ENCODE data around the gene ZMYM3.
"Not testable (repeated sequence)": the region's sequence is repeated elsewhere in the genome, so short reads cannot be mapped to it uniquely, and the experiment has no call there.

ZMYM3 gene

DNA sequence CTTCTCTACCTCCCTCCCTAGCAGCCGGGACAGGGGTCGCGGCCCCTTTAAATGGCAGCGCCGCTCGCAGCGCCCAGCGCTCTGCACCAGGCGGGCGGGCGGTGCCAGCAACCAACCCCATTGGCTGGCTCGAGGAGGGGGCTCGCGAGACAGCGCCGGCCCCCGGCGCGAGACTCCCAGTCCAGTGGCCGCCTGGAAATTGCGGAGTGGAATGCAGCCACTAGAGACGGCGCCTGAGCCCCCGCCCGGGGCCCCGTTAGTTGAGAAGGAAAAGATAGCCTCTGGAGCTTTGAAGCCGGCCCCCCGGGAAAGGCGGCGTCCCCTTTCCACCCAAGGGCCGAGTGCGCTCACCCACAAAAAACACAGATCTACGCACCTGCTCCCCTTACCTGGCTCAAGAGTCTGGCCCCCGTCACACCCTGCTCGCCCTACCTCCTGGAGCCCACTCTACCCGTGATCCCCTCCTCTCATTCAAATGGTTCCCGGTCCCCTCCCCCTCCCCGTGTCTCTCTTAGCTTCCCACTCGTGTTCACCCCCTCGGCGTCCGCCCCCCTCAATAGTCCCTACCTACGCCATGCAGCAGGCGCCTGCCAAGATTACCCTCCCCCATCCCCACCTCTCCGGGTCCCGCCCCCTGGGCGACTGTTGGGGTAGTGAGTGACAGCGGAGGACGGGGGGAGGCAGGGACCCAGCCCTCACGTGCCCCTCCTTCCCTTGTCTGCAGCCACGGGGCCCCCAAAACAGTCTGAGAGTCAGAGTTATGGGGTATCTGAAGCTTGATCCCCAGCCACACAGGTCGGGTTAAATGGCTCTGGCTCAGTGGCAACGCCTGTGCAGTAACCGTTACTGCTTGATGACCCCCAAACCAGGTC, at the start of gene ZMYM3:
TSS of gene ZMYM3 (minus strand) at position 49 of the 872 bp plus-strand sequence. CDS start 885 bp downstream, outside the sequence.
- FAIRE-seq = no peak

GRCh38 chrX:71302461-71303213, 48.7 kb upstream of the ZMYM3 start:
- no peak for FAIRE-seq

GRCh38 chrX:71301195-71301924, 47.4 kb upstream of the ZMYM3 start, which contains the start of gene ITGB1BP2:
Gene ITGB1BP2, plus strand, starts transcription at chrX:71301750. Its CDS starts 57 bp downstream, at chrX:71301807.
- FAIRE-seq = no peak

DNA sequence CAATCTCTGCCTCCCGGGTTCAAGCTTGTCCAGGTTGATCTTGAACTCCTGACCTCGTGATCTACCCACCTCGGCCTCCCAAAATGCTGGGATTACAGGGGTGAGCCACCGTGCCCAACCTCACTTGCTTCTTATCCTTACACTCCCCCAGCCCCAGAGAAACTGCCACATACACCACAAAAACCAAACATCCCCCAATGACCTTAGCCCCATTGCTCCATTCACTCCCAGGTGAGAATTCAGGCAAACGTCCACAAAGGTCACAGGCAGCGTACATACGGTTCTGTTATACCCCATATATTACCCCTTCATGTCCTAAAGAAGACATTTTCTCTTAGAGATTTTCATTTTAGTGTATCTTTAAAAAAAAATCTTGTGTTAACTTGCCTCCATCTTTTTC, 46.6 kb upstream of the ZMYM3 start:
- not testable (repeated sequence) for FAIRE-seq

DNA sequence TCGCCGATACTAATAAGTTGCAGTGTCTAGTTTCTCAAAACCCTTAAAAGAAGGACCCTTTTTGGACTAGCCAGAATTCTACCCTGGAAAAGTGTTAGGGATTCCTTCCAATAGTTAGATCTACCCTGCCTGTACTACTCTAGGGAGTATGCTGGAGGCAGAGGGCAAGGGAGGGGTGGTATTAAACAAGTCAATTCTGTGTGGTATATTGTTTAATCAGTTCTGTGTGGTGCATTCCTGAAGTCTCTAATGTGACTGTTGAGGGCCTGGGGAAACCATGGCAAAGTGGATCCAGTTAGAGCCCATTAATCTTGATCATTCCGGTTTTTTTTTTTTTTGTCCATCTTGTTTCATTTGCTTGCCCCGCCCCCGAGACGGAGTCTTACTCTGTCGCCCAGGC, 46.1 kb upstream of the ZMYM3 start:
- not testable (repeated sequence) for FAIRE-seq

DNA sequence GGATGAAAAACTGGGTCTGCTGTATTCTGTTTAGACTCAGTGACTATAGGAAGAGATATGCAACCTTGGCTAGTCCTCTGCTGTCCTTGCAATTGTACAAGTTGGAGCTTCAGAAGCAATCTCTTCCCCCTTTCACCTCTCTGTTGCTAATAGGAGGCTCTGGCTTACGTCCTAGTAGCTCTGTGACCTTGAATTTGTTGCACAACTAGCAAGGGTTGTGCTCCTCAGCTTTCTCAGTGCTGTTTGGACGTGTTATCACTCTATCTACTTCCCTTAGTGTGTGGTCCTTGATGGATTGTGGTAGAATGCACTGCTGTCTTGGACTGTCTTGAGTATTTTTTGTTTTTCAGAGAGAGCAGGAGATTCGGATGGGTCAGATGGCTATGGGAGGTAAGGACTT, 44.2 kb upstream of the ZMYM3 start:
- FAIRE-seq = no peak

DNA sequence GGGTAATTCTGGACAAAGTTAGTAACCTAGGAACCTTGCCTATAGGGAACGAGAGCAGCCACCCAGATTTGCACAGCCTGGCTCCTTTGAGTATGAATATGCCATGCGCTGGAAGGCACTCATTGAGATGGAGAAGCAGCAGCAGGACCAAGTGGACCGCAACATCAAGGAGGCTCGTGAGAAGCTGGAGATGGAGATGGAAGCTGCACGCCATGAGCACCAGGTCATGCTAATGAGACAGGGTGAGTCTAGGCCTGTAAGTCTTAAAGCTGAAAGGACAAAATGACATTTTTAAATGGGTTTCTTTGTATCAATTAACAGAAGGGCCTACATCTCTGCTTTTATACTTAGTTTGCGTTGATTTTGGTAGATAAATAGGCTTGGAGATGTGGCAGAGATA, 42.9 kb upstream of the ZMYM3 start:
- no peak for FAIRE-seq

- no peak for FAIRE-seq
Measured at GRCh38 chrX:71292669-71293365, 38.9 kb upstream of the ZMYM3 start.

DNA sequence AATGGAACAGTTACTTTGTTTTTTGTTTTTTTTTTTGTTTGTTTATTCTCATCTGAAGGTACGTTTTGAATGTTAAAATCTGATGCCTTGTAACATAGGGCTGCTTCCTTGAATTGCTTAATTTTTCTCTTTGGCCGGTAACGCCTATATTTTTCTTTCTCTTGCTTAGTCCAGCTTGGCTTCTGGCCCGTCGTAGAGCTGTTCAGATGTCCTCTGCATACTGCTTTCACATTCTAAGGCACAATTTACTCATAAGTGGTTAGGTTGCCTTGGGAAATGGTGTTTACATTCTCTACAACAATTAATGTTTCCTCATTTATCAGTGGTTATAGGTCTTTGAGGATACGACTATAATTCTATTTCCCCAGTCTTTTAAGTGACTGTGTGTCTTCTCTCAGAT, 37.4 kb upstream of the ZMYM3 start:
- no peak for FAIRE-seq

GRCh38 chrX:71285929-71286328, 32.0 kb upstream of the ZMYM3 start:
- FAIRE-seq = peak; percentile 83

DNA sequence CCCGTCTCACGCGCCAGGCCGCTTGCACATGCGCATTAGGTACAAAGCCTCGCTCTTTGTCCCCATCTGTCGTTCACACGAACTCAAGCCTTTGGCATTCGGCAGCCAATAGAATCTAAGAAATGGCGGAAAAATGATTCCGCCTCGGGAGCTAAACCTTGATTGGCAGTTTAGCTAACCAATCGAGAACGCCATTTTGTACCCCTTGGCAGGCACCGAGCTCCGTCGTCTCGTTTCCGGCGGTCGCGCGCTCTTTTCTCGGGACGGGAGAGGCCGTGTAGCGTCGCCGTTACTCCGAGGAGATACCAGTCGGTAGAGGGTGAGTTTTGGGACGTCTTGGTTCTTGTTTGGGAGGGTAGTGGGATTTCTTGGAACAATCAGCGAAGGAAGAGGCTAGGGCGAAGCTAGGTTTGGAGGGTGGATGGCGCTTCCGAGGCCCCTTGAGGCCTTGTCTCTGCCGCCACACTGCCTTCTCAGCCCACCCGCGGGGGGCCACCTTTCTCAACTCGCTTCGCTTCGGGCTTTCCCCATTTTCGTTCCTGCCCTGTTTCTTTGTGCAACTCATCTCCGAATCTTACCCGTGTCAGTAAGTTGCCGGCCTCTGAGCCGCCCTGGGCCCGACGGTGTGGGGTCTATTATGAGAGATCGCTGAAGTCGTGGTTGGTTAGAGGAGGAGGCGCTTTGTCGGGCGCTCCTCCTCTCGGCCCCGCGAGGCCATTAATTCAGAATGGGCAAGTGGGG, 29.6 kb upstream of the ZMYM3 start, which contains the start of gene NONO:
TSS of gene NONO (plus strand) at position 233 of the 741 bp plus-strand sequence. CDS start 7,003 bp downstream, outside the sequence.
- FAIRE-seq = peak; percentile 94

DNA sequence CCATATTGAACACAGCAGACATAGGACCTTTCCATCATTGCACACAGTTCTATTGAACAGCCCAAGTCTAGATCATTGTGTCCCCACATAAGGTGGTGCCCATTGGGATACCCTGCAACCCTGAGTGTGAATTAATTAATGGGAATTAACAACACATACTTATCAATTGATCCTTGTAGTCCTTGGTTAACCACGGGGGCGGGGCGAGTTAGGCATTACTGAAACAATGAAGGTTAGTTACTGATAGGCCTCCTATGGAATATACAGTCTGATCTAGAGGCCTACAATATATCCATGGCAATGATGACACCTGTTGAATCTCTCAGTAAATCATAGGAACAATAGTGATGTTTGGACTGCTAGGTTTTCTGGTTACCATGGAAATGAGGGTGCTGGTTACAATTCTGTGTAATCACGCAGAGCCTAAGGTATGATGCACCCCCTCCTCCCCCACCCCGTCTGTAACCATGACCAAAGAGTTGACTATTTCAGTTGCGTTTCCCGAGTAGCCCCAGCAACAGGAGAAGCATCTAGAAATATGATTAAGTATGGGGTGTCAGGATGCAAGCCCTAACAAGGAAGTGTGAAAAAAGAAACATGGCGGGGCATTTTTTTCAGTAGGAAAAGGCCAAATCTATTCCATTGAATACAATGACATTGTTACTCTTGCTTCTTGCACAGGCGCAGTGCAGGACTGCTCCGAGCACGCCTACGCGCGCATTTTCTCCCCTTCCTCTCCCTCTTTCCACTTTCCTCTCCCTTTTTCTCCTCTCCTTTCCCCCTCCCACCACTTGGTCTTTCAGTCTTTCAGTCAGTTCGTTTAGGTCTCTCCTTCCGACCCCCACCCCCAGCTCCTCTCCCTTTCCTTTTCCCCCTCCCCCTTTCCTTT, 28.8 kb upstream of the ZMYM3 start:
- no peak for FAIRE-seq

DNA sequence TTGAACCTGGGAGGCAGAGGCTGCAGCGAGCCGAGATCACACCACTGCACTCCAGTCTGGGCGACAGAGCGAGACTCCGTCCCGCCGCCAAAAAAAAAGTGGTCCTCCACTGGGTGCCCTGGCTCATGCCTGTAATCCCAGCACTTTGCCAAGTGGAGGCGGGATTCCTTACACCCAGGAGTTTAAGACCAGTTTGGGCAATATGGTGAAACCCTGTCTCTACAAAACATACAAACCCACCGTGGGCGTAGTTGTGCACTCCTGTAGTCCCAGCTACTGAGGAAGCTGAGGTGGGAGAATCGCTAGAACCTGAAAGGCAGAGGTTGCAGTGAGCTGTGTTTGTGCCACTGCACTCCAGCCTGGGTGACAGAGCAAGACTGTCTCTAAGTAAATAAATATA, 27.4 kb upstream of the ZMYM3 start:
- FAIRE-seq = not testable (repeated sequence)

- FAIRE-seq = not testable (repeated sequence)
Measured at GRCh38 chrX:71272313-71272712, 18.4 kb upstream of the ZMYM3 start.

GRCh38 chrX:71269801-71270395, 16.0 kb upstream of the ZMYM3 start:
- FAIRE-seq = no peak

GRCh38 chrX:71268624-71269023, 14.7 kb upstream of the ZMYM3 start:
- not testable (repeated sequence) for FAIRE-seq

- no peak for FAIRE-seq
Measured at GRCh38 chrX:71256856-71257255, 2.9 kb upstream of the ZMYM3 start.

GRCh38 chrX:71256051-71256450, 2.1 kb upstream of the ZMYM3 start:
- FAIRE-seq = no peak

GRCh38 chrX:71253253-71254091, 468 bp downstream of the ZMYM3 start:
- no peak for FAIRE-seq

All from A204.1 (cell line).